ENCODE measurements around the gene FBLN2.

FBLN2 gene

DNA sequence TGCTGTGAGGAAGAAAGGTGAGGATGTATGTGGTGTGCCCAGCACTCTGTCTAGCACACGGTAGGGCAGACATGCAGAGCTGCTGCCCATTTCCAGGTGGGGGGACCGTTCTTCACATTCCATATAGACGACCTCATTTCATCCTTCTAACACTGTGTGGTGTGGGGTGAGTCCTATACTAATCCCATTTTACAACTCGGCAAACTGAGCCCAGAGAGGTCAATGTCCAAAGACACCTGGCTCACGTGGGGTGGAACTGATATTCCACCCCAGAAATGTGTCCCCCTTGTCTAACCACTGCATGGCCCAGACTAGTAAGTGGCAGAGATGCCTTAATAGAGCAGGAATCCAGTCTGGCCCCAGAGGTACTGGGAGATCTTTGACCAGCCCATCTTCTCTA is 119.2 kb downstream of the FBLN2 start:
- Histone ChIP-seq H3K9me3 (ENCODE audit: control insufficient read depth, low read length) (no peaks in the 10 kb centered on the region), H3K36me3 (ENCODE audit: control insufficient read depth, insufficient read depth, low read length) (no peaks in the 10 kb centered on the region), H3K27me3 (ENCODE audit: control insufficient read depth, insufficient read depth, low read length) (peaks cover 9% of the 10 kb centered on the region), H3K4me3 (ENCODE audit: low read length) (no peak overlapping the region), H3K4me1 (ENCODE audit: control insufficient read depth, insufficient read depth, low read length) (no peaks in the 10 kb centered on the region), H3K9ac (ENCODE audit: low read length) (no peak overlapping the region)

DNA sequence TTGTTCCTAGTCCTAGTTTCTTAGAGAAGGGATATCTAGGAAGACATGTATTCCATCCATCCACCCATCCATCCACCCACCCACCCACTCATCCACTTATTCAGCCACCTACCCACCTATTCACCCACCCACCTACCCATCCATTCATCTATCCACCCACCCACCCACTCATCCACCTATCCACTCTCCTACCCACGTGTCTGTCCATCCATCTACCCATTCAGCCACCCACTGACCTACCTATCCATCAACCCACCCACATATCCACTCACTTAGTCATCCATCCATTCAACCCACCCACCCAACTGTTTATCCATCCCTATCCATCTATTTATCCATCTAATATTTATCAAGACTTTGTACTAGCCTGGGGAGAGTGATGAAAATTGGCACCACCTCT is 120.5 kb downstream of the FBLN2 start:
- Histone ChIP-seq H3K4me3 (ENCODE audit: low read length) (no peak overlapping the region), H3K27me3 (ENCODE audit: control insufficient read depth, insufficient read depth, low read length) (peaks cover 9% of the 10 kb centered on the region), H3K36me3 (ENCODE audit: control insufficient read depth, insufficient read depth, low read length) (no peaks in the 10 kb centered on the region), H3K9ac (ENCODE audit: low read length) (no peak overlapping the region), H3K4me1 (ENCODE audit: control insufficient read depth, insufficient read depth, low read length) (no peaks in the 10 kb centered on the region), H3K9me3 (ENCODE audit: control insufficient read depth, low read length) (no peaks in the 10 kb centered on the region)

GRCh38 chr3:13670292-13670691 is 121.4 kb downstream of the FBLN2 start:
- H3K4me1 ChIP-seq (ENCODE audit: control insufficient read depth, insufficient read depth, low read length), result no peaks in the 10 kb centered on the region
- no peak overlapping the region for H3K9ac ChIP-seq (ENCODE audit: low read length)
- H3K27me3 ChIP-seq (ENCODE audit: control insufficient read depth, insufficient read depth, low read length), result peaks cover 4% of the 10 kb centered on the region
- no peaks in the 10 kb centered on the region for H3K36me3 ChIP-seq (ENCODE audit: control insufficient read depth, insufficient read depth, low read length)
- H3K9me3 ChIP-seq (ENCODE audit: control insufficient read depth, low read length), result no peaks in the 10 kb centered on the region
- H3K4me3 ChIP-seq (ENCODE audit: low read length), result no peak overlapping the region

GRCh38 chr3:13671482-13672233 is 122.7 kb downstream of the FBLN2 start:
- no peaks in the 10 kb centered on the region for H3K9me3 ChIP-seq (ENCODE audit: control insufficient read depth, low read length)
- H3K27me3 ChIP-seq (ENCODE audit: control insufficient read depth, insufficient read depth, low read length), result peaks cover 9% of the 10 kb centered on the region
- no peak overlapping the region for H3K9ac ChIP-seq (ENCODE audit: low read length)
- no peaks in the 10 kb centered on the region for H3K36me3 ChIP-seq (ENCODE audit: control insufficient read depth, insufficient read depth, low read length)
- no peak overlapping the region for H3K4me3 ChIP-seq (ENCODE audit: low read length)
- no peaks in the 10 kb centered on the region for H3K4me1 ChIP-seq (ENCODE audit: control insufficient read depth, insufficient read depth, low read length)

DNA sequence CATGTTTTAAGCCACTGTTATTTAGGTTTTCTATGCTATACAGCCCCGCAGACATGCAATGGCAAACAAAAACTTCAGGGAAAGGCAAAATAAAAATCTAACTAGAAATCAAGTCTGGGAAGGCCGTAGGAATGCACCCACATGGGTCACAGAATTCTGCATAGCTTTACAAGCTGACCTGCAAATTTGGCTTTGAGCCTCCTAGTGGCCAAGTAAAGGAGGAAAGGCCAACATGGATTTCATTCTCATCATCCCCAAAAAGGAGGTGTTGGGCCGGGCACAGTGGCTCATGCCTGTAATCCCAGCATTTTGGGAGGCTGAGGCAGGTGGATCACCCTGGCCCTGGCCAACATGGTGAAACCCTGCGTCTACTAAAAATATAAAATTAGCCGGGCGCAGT is 124.3 kb downstream of the FBLN2 start:
- H3K4me3 ChIP-seq (ENCODE audit: low read length), result no peak overlapping the region
- no peak overlapping the region for H3K9ac ChIP-seq (ENCODE audit: low read length)
- H3K27me3 ChIP-seq (ENCODE audit: control insufficient read depth, insufficient read depth, low read length), result peaks cover 12% of the 10 kb centered on the region
- no peaks in the 10 kb centered on the region for H3K36me3 ChIP-seq (ENCODE audit: control insufficient read depth, insufficient read depth, low read length)
- no peaks in the 10 kb centered on the region for H3K9me3 ChIP-seq (ENCODE audit: control insufficient read depth, low read length)
- no peaks in the 10 kb centered on the region for H3K4me1 ChIP-seq (ENCODE audit: control insufficient read depth, insufficient read depth, low read length)

- H3K27me3 ChIP-seq (ENCODE audit: control insufficient read depth, insufficient read depth, low read length), result peaks cover 8% of the 10 kb centered on the region
- H3K9me3 ChIP-seq (ENCODE audit: control insufficient read depth, low read length), result no peaks in the 10 kb centered on the region
- no peaks in the 10 kb centered on the region for H3K36me3 ChIP-seq (ENCODE audit: control insufficient read depth, insufficient read depth, low read length)
- no peak overlapping the region for H3K9ac ChIP-seq (ENCODE audit: low read length)
- no peaks in the 10 kb centered on the region for H3K4me1 ChIP-seq (ENCODE audit: control insufficient read depth, insufficient read depth, low read length)
- no peak overlapping the region for H3K4me3 ChIP-seq (ENCODE audit: low read length)
Measured at GRCh38 chr3:13674538-13675185, 125.7 kb downstream of the FBLN2 start.

DNA sequence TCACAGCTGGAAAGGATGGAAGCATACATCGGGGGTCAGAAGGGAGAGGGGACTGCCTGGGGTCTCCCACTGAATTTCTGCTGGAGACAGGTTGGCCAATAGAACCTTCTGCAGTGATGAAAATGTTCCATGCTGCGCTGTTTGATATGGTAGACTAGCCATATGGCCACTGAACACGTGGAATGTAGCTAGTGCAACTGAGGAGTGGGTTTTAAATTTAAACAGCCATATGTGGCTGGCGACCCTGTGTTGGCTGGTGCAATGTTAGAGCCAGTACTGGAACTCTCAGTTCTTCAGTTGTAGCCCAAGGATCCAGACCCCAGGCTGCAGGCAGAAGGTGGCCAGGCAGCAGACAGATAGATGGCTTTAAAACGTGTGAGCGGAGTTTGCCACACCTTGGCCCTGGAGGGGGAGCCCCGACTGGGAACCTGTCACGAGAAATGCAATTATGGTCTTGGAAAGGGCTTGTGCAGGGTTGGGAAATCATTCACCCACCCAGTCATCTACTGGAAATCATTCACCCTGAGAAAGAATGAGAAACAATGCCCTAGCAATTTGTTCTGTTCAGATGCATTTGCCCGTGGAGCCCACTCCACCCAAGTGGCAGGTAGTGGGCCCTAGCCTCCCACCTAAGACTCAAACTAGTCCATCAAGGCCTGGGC is 127.6 kb downstream of the FBLN2 start:
- Histone ChIP-seq H3K27me3 (ENCODE audit: control insufficient read depth, insufficient read depth, low read length) (peaks cover 8% of the 10 kb centered on the region), H3K4me3 (ENCODE audit: low read length) (no peak overlapping the region), H3K9ac (ENCODE audit: low read length) (no peak overlapping the region), H3K4me1 (ENCODE audit: control insufficient read depth, insufficient read depth, low read length) (no peaks in the 10 kb centered on the region), H3K9me3 (ENCODE audit: control insufficient read depth, low read length) (no peaks in the 10 kb centered on the region), H3K36me3 (ENCODE audit: control insufficient read depth, insufficient read depth, low read length) (no peaks in the 10 kb centered on the region)

- Histone ChIP-seq H3K9me3 (ENCODE audit: control insufficient read depth, low read length) (no peaks in the 10 kb centered on the region), H3K9ac (ENCODE audit: low read length) (no peak overlapping the region), H3K36me3 (ENCODE audit: control insufficient read depth, insufficient read depth, low read length) (no peaks in the 10 kb centered on the region), H3K27me3 (ENCODE audit: control insufficient read depth, insufficient read depth, low read length) (peaks cover 8% of the 10 kb centered on the region), H3K4me1 (ENCODE audit: control insufficient read depth, insufficient read depth, low read length) (no peaks in the 10 kb centered on the region), H3K4me3 (ENCODE audit: low read length) (no peak overlapping the region)
Measured at GRCh38 chr3:13677272-13677671, 128.3 kb downstream of the FBLN2 start.

GRCh38 chr3:13681931-13682330 is 133.0 kb downstream of the FBLN2 start:
- no peak overlapping the region for H3K9ac ChIP-seq (ENCODE audit: low read length)
- no peaks in the 10 kb centered on the region for H3K36me3 ChIP-seq (ENCODE audit: control insufficient read depth, insufficient read depth, low read length)
- peaks cover under 1% of the 10 kb centered on the region for H3K27me3 ChIP-seq (ENCODE audit: control insufficient read depth, insufficient read depth, low read length)
- no peaks in the 10 kb centered on the region for H3K9me3 ChIP-seq (ENCODE audit: control insufficient read depth, low read length)
- no peak overlapping the region for H3K4me3 ChIP-seq (ENCODE audit: low read length)
- H3K4me1 ChIP-seq (ENCODE audit: control insufficient read depth, insufficient read depth, low read length), result no peaks in the 10 kb centered on the region

DNA sequence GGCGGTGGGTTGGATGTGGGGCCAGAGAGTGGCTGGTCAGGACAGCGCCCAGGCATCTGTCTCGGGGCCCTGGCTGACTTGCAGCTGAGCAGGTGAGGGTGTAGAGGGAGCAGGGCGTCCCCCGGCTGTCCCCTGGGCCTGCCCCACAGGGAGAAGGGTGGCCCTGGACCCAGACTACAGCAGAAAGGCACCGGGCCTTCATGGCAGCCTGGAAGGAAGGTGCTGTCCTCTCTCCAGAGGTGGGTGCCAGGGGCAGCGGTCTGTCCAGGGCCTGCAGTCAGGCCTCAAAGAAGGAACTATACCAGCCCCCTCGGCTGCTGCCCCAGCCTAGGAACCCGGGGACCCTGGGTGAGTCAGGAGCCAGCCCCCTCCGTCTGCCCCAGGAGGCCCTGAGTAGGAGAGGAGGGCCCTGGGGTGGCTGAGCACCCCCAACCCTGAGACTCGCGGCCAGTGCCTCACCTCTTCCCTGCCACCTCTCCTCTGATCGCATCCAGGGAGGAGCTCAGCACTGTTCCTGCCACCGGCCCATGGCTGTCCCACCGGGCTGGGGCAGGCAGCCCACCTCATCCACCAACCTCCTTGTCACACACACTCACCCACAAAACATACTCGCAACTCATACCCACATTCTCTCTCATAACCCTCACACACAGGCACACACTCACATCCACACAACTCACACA is 133.5 kb downstream of the FBLN2 start:
- no peak overlapping the region for H3K4me3 ChIP-seq (ENCODE audit: low read length)
- no peaks in the 10 kb centered on the region for H3K36me3 ChIP-seq (ENCODE audit: control insufficient read depth, insufficient read depth, low read length)
- no peak overlapping the region for H3K9ac ChIP-seq (ENCODE audit: low read length)
- no peaks in the 10 kb centered on the region for H3K9me3 ChIP-seq (ENCODE audit: control insufficient read depth, low read length)
- no peaks in the 10 kb centered on the region for H3K27me3 ChIP-seq (ENCODE audit: control insufficient read depth, insufficient read depth, low read length)
- no peaks in the 10 kb centered on the region for H3K4me1 ChIP-seq (ENCODE audit: control insufficient read depth, insufficient read depth, low read length)

GRCh38 chr3:13683288-13683687 is 134.4 kb downstream of the FBLN2 start:
- no peaks in the 10 kb centered on the region for H3K27me3 ChIP-seq (ENCODE audit: control insufficient read depth, insufficient read depth, low read length)
- no peaks in the 10 kb centered on the region for H3K36me3 ChIP-seq (ENCODE audit: control insufficient read depth, insufficient read depth, low read length)
- no peaks in the 10 kb centered on the region for H3K9me3 ChIP-seq (ENCODE audit: control insufficient read depth, low read length)

DNA sequence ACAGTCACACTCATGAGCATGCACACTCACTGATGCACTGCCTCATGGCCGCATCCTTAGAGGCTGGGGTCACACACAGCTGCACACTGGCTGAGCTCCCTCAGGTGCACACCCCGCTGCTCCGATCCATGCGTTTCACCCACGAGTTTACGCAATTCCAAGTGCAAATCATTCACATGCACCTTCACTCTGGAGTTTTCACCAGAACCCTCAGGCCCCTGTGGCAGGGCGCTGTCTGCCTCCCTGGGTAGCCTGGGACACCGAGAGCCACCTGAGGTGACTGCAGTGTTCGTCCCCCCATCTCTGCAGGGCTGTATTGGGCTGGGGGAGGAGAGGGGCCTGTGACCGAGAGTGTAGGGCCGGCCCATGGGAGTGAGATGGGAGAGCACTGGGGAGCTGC is 134.8 kb downstream of the FBLN2 start:
- no peaks in the 10 kb centered on the region for H3K27me3 ChIP-seq (ENCODE audit: control insufficient read depth, insufficient read depth, low read length)
- H3K9me3 ChIP-seq (ENCODE audit: control insufficient read depth, low read length), result no peaks in the 10 kb centered on the region
- H3K4me3 ChIP-seq (ENCODE audit: low read length), result no peak overlapping the region
- H3K4me1 ChIP-seq (ENCODE audit: control insufficient read depth, insufficient read depth, low read length), result no peaks in the 10 kb centered on the region
- H3K9ac ChIP-seq (ENCODE audit: low read length), result no peak overlapping the region
- H3K36me3 ChIP-seq (ENCODE audit: control insufficient read depth, insufficient read depth, low read length), result no peaks in the 10 kb centered on the region

More at GRCh38 chr3:13683288-13683687, 134.4 kb downstream of the FBLN2 start:
- Histone ChIP-seq H3K4me3 (ENCODE audit: low read length) (no peak overlapping the region), H3K4me1 (ENCODE audit: control insufficient read depth, insufficient read depth, low read length) (no peaks in the 10 kb centered on the region), H3K9ac (ENCODE audit: low read length) (no peak overlapping the region)
